B cell (primary cell): ENCODE results near the gene TRMT112. TPM values are rescaled to one million over a fixed set of nuclear protein-coding genes. Genes with fewer than 3 reads are reported as not detected.

Source experiments
- ATAC-seq: fragments of 200-7000 bp; cut with Tn5 transposase; one replicate; pipeline ENCODE4 v1.10.0; 2021; ENCODE audit warnings: low read depth, mild to moderate bottlenecking, moderate number of reproducible peaks, moderate library complexity
- CTCF ChIA-PET: fragments of 350-600 bp; sonication (Branson Sonifier 250); formaldehyde crosslinking; loops from one replicate; lab custom pipeline; 2021; ENCODE audit warnings: antibody characterized with exemption, inconsistent platforms; lab: Charles Lee
- POLR2A ChIA-PET: fragments of 350-600 bp; sonication (Branson Sonifier 250); formaldehyde crosslinking; loops from one replicate; lab custom pipeline; 2021; ENCODE audit warnings: antibody characterized with exemption; lab: Charles Lee
- DNase-seq: peaks from one replicate; pipeline ENCODE4 v3.0.0; 2013
- H2AFZ ChIP-seq: 2 replicates; pipeline ENCODE4 v1.6.1; 2012; ENCODE audit warnings: mild to moderate bottlenecking, low read depth, low read length; ENCODE audit not compliant: insufficient read depth, poor library complexity, severe bottlenecking
- H3K27ac ChIP-seq, 2 donors: 1 replicate in 1 of 2; 2 replicates in 1 of 2; pipeline ENCODE4 v1.5.1; 2012 to 2013; ENCODE audit warnings: low read length in 2 of 2, mild to moderate bottlenecking in 2 of 2, moderate library complexity in 1 of 2
- H3K27me3 ChIP-seq, 4 experiments: fragments of 200-600 bp in 1 of 4; sonication (generic) in 1 of 4; replicated peaks in 1 of 4; 1 replicate in 2 of 4; 2 replicates in 2 of 4; pipeline versions ENCODE4 v1.6.1 to v1.7.0; 2013 to 2016; ENCODE audit warnings: low read length in 3 of 4, mild to moderate bottlenecking in 2 of 4, mixed read lengths in 1 of 4, moderate library complexity in 1 of 4; ENCODE audit not compliant: insufficient read depth in 4 of 4, control insufficient read depth in 3 of 4; ENCODE audit errors: control extremely low read depth in 1 of 4
- H3K36me3 ChIP-seq, 2 experiments: replicated peaks in 1 of 2; 1 replicate in 1 of 2; 2 replicates in 1 of 2; pipeline versions ENCODE4 v1.6.1 to v1.7.1; 2013; ENCODE audit warnings: low read length in 1 of 2; ENCODE audit not compliant: insufficient read depth in 2 of 2, control insufficient read depth in 1 of 2; ENCODE audit errors: control extremely low read depth in 1 of 2, extremely low read depth in 1 of 2
- H3K4me1 ChIP-seq, 2 donors: fragments of 200-600 bp in 1 of 2; sonication (generic) in 1 of 2; 1 replicate in 1 of 2; 2 replicates in 1 of 2; pipeline versions ENCODE4 v1.5.1 to v1.6.1; 2013 to 2017; ENCODE audit warnings: low read length in 2 of 2; ENCODE audit not compliant: control insufficient read depth in 2 of 2, insufficient read depth in 2 of 2
- H3K4me2 ChIP-seq: replicated peaks from 2 replicates; pipeline ENCODE3; 2012; ENCODE audit warnings: mild to moderate bottlenecking, low read depth, low read length; ENCODE audit not compliant: poor library complexity, severe bottlenecking
- H3K4me3 ChIP-seq, 5 experiments: fragments of 200-600 bp in 1 of 5; sonication (generic) in 1 of 5; 1 replicate in 3 of 5; 2 replicates in 2 of 5; pipeline versions ENCODE4 v1.5.1 to v1.7.0; 2011 to 2016; ENCODE audit warnings: low read length in 4 of 5, mild to moderate bottlenecking in 4 of 5, low read depth in 2 of 5, control low read depth in 1 of 5, moderate library complexity in 1 of 5; ENCODE audit not compliant: insufficient read depth in 1 of 5; ENCODE audit errors: control extremely low read depth in 1 of 5, extremely low read depth in 1 of 5
- H3K79me2 ChIP-seq: fragments of 200-600 bp; sonication (generic); one replicate; pipeline ENCODE4 v1.6.0; 2016; ENCODE audit warnings: low read length; ENCODE audit not compliant: control insufficient read depth, insufficient read depth
- H3K9ac ChIP-seq: fragments of 200-600 bp; sonication (generic); 2 replicates; pipeline ENCODE4 v1.6.1; 2017; ENCODE audit warnings: mild to moderate bottlenecking, low read length, moderate library complexity
- H3K9me3 ChIP-seq, 3 donors: one replicate each; pipeline versions ENCODE4 v1.6.1 to v1.7.1; 2013; ENCODE audit warnings: low read length in 2 of 3; ENCODE audit not compliant: control insufficient read depth in 2 of 3, insufficient read depth in 1 of 3; ENCODE audit errors: control extremely low read depth in 1 of 3
- H4K20me1 ChIP-seq: 2 replicates; pipeline ENCODE4 v1.6.0; 2012; ENCODE audit warnings: mild to moderate bottlenecking, low read length; ENCODE audit not compliant: insufficient read depth, control insufficient read depth, poor library complexity, severe bottlenecking
- H3K27ac Mint-ChIP-seq: one replicate; pipeline ENCODE4 v1.8.0; 2021; ENCODE audit warnings: mixed read lengths
- H3K27me3 Mint-ChIP-seq: one replicate; pipeline ENCODE4 v1.8.0; 2021; ENCODE audit warnings: mixed read lengths
- H3K4me1 Mint-ChIP-seq: one replicate; pipeline ENCODE4 v1.8.0; 2021; ENCODE audit warnings: mixed read lengths
- H3K4me3 Mint-ChIP-seq: one replicate; pipeline ENCODE4 v1.8.0; 2021; ENCODE audit warnings: mixed read lengths
- H3K9me3 Mint-ChIP-seq: one replicate; pipeline ENCODE4 v1.8.0; 2022; ENCODE audit warnings: mixed read lengths; ENCODE audit not compliant: insufficient read depth
- EZH2 ChIP-seq: IDR thresholded peaks from 2 replicates; pipeline ENCODE4 v1.6.1; 2012; ENCODE audit warnings: borderline replicate concordance, low read depth, mild to moderate bottlenecking, moderate library complexity, low read length; ENCODE audit not compliant: insufficient read depth, poor library complexity, severe bottlenecking
- WGBS: methylation state at CpG from one replicate; pipeline ENCODE4 v1.1.5; 2013; ENCODE audit warnings: missing lambda C conversion rate; ENCODE audit not compliant: insufficient coverage; 5-methylcytosine and 5-hydroxymethylcytosine counted together
- intact Hi-C: fragments of 100-400 bp; cut with micrococcal nuclease; formaldehyde crosslinking; loops from one replicate; pipeline ENCODE4 v1.10.0; 2022
- polyA plus RNA-seq: library from polyadenylated mRNA; depleted of rRNA; stranded (reverse); fragments of >200 nt; gene quantifications from 2 replicates; pipeline ENCODE4 v1.2.3, GENCODE V29; 2012
- total RNA-seq, 2 donors: library from RNA; stranded (reverse); fragments of 120-200 nt in 1 of 2; gene quantifications; 1 replicate in 1 of 2; 2 replicates in 1 of 2; pipeline versions ENCODE4 v1.2.3 to v1.2.4, GENCODE V29; 2013 to 2022
- TF ChIP-seq, protein P1 (sequence below): fragments of 200-600 bp; IDR thresholded peaks from one replicate; pipeline ENCODE4 v1.8.0; 2022; ENCODE audit warnings: antibody characterized with exemption, mild to moderate bottlenecking

Gene TRMT112
- total and polyA plus RNA-seq, 2 donors (not counting 1 experiment from before 2014, with no cell fraction given) = 133 to 231 TPM

DNA sequence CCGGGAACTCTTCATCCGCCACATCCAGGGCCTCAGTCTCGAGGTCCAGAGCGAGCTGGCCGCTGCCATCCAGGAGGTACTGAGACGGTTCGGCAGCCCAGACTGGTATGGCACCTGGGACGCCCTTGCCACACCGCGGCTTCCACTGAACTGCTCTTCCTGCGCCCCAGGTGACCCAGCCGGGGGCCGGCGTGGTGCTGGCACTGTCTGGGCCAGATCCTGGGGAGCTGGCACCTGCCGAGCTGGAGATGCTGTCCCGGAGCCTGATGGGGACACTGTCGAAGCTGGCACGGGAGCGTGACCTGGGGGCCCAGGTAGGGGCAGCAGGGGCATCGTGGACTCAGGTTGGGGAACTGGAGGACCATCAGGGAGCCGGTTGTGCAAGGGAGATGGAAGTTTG lies 24.1 kb upstream of the TRMT112 start:
- H3K79me2 ChIP-seq = peaks cover 39% of the 10 kb centered on the region
- ChIA-PET CTCF (interaction anchor here (1.1 to 5.5 kb wide), 6 partner anchors 9 to 148 kb away, joined by 3 to 63 read pairs (median 18); partner anchors contain the start of genes ESRRA, PRDX5, RPS6KA4 and TRMT112), POLR2A (interaction anchor here (0.6 to 3.4 kb wide), 5 partner anchors 10 to 40 kb away, joined by 3 to 50 read pairs (median 8); partner anchors contain the start of genes ESRRA, PRDX5 and TRMT112)
- DNase-seq (peak; percentile 32), ATAC-seq (no peak)
- intact Hi-C loops = no loop called here
- no peak for TF ChIP-seq EZH2
- TF ChIP-seq, protein P1, sequence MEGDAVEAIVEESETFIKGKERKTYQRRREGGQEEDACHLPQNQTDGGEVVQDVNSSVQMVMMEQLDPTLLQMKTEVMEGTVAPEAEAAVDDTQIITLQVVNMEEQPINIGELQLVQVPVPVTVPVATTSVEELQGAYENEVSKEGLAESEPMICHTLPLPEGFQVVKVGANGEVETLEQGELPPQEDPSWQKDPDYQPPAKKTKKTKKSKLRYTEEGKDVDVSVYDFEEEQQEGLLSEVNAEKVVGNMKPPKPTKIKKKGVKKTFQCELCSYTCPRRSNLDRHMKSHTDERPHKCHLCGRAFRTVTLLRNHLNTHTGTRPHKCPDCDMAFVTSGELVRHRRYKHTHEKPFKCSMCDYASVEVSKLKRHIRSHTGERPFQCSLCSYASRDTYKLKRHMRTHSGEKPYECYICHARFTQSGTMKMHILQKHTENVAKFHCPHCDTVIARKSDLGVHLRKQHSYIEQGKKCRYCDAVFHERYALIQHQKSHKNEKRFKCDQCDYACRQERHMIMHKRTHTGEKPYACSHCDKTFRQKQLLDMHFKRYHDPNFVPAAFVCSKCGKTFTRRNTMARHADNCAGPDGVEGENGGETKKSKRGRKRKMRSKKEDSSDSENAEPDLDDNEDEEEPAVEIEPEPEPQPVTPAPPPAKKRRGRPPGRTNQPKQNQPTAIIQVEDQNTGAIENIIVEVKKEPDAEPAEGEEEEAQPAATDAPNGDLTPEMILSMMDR = no peak
- no peaks in the 10 kb centered on the region for H3K9me3 ChIP-seq
- Mint-ChIP-seq H3K4me3 (peak overlapping the region; percentile 89), H3K27ac (peak overlapping the region; percentile 94), H3K4me1 (peaks cover 52% of the 10 kb centered on the region), H3K27me3 (no peaks in the 10 kb centered on the region), H3K9me3 (no peaks in the 10 kb centered on the region)
- H3K4me2 ChIP-seq = peak overlapping the region; percentile 98
- H3K36me3 ChIP-seq = peaks cover 4 to 46% of the 10 kb centered on the region in 2 experiments
- H3K27ac ChIP-seq = no peak overlapping the region
- H2AFZ ChIP-seq = no peak overlapping the region
- H3K4me3 ChIP-seq = peak overlapping the region in 1 of 5 experiments; percentile 89
- peaks cover 30 to 39% of the 10 kb centered on the region in 2 donors for H3K4me1 ChIP-seq
- WGBS = 92% methylated on average over 21 of the region's 21 CpGs
- peaks cover 51% of the 10 kb centered on the region for H4K20me1 ChIP-seq
- peak overlapping the region; percentile 94 for H3K9ac ChIP-seq
- H3K27me3 ChIP-seq = no peaks in the 10 kb centered on the region
